Measurements from ENCODE around the gene OR56B4.
"Not testable (repeated sequence)": the region's sequence is repeated elsewhere in the genome, so short reads cannot be mapped to it uniquely, and the experiment has no call there.

OR56B4 gene
- long read RNA-seq = 0 reads

GRCh38 chr11:6107384-6107783 lies at the start of gene OR56B4:
OR56B4 (plus strand) TSS chr11:6107684; CDS start chr11:6107779, 95 bp downstream.
- H3K4me3 ChIP-seq (replicated peaks; ENCODE audit: insufficient read depth, low read length); H3K27me3 ChIP-seq (ENCODE audit: insufficient read depth, poor library complexity, severe bottlenecking); H3K27ac ChIP-seq (replicated peaks); DNase-seq (ENCODE audit: low read depth in 1 of 2, low spot score in 1 of 2): not testable (repeated sequence)

- no peak overlapping the region for H3K4me3 ChIP-seq (replicated peaks; ENCODE audit: insufficient read depth, low read length)
- no peaks in the 10 kb centered on the region for H3K27me3 ChIP-seq (ENCODE audit: insufficient read depth, poor library complexity, severe bottlenecking)
- H3K27ac ChIP-seq (replicated peaks) = no peak overlapping the region
- no peak for TF ChIP-seq SPI1 (IDR thresholded peaks at IDR 0.05; ENCODE audit: borderline replicate concordance, low read depth)
- TF ChIP-seq GABPA (IDR thresholded peaks at IDR 0.05; ENCODE audit: low read depth) = no peak
- no peak for TF ChIP-seq CTCF (IDR thresholded peaks at IDR 0.05; ENCODE audit: insufficient read depth, low read length)
- no peak for TF ChIP-seq POLR2AphosphoS5 (IDR thresholded peaks at IDR 0.05; ENCODE audit: low read depth)
- no peak for DNase-seq (ENCODE audit: low read depth in 1 of 2, low spot score in 1 of 2)
Measured at GRCh38 chr11:6061475-6061874, 46.0 kb upstream of the OR56B4 start.

- Histone ChIP-seq H3K4me3 (replicated peaks; ENCODE audit: insufficient read depth, low read length) (no peak overlapping the region), H3K27me3 (ENCODE audit: insufficient read depth, poor library complexity, severe bottlenecking) (no peaks in the 10 kb centered on the region), H3K27ac (replicated peaks) (no peak overlapping the region)
- DNase-seq (ENCODE audit: low read depth in 1 of 2, low spot score in 1 of 2) = no peak
- TF ChIP-seq SPI1 (IDR thresholded peaks at IDR 0.05; ENCODE audit: borderline replicate concordance, low read depth) = no peak
- TF ChIP-seq POLR2AphosphoS5 (IDR thresholded peaks at IDR 0.05; ENCODE audit: low read depth) = no peak
- no peak for TF ChIP-seq REST (IDR thresholded peaks at IDR 0.05; ENCODE audit: insufficient replicate concordance, low read depth)
- no peak for TF ChIP-seq CTCF (IDR thresholded peaks at IDR 0.05; ENCODE audit: insufficient read depth, low read length)
- no peak for TF ChIP-seq GABPA (IDR thresholded peaks at IDR 0.05; ENCODE audit: low read depth)
Measured at GRCh38 chr11:6062691-6063358, 44.7 kb upstream of the OR56B4 start.

GRCh38 chr11:6067502-6067901 lies 40.0 kb upstream of the OR56B4 start:
- Histone ChIP-seq H3K4me3 (replicated peaks; ENCODE audit: insufficient read depth, low read length) (no peak overlapping the region), H3K27me3 (ENCODE audit: insufficient read depth, poor library complexity, severe bottlenecking) (no peaks in the 10 kb centered on the region), H3K27ac (replicated peaks) (no peak overlapping the region)
- no peak for DNase-seq (ENCODE audit: low read depth in 1 of 2, low spot score in 1 of 2)
- TF ChIP-seq REST (IDR thresholded peaks at IDR 0.05; ENCODE audit: insufficient replicate concordance, low read depth) = no peak
- no peak for TF ChIP-seq GABPA (IDR thresholded peaks at IDR 0.05; ENCODE audit: low read depth)
- TF ChIP-seq CTCF (IDR thresholded peaks at IDR 0.05; ENCODE audit: insufficient read depth, low read length) = no peak
- TF ChIP-seq SPI1 (IDR thresholded peaks at IDR 0.05; ENCODE audit: borderline replicate concordance, low read depth) = no peak
- no peak for TF ChIP-seq POLR2AphosphoS5 (IDR thresholded peaks at IDR 0.05; ENCODE audit: low read depth)

- not testable (repeated sequence) for H3K27ac ChIP-seq (replicated peaks); DNase-seq (ENCODE audit: low read depth in 1 of 2, low spot score in 1 of 2); H3K4me3 ChIP-seq (replicated peaks; ENCODE audit: insufficient read depth, low read length); H3K27me3 ChIP-seq (ENCODE audit: insufficient read depth, poor library complexity, severe bottlenecking)
Measured at GRCh38 chr11:6076443-6076842, 31.0 kb upstream of the OR56B4 start.
